Ammon's horn (tissue), 1 donor: ENCODE results near the gene ADISSP.

ENCODE experiments used
- DNase-seq: peaks from one replicate; pipeline ENCODE4 v3.0.0-alpha.2; 2016; ENCODE audit warnings: low spot score

Gene ADISSP

DNA sequence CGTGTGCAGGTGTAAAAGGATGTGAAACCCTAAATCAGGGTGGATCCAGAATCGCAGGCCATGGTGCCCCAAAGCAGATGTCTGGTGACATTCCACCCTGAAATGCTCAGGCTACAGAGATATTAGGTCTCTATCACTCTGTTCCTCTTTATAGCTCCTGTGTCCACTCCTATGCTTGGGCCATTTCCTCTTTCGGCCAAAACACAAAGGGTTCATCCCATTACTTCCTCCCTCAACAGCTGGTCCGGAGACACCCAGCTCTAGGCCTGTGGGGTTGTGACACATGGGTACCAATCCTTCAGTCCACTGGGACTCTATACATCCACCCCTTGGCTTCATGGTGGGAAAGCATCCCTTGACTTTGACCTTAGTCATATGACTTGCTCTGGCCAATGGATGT, 53.5 kb downstream of the ADISSP start:
- peak; percentile 65 for DNase-seq

DNA sequence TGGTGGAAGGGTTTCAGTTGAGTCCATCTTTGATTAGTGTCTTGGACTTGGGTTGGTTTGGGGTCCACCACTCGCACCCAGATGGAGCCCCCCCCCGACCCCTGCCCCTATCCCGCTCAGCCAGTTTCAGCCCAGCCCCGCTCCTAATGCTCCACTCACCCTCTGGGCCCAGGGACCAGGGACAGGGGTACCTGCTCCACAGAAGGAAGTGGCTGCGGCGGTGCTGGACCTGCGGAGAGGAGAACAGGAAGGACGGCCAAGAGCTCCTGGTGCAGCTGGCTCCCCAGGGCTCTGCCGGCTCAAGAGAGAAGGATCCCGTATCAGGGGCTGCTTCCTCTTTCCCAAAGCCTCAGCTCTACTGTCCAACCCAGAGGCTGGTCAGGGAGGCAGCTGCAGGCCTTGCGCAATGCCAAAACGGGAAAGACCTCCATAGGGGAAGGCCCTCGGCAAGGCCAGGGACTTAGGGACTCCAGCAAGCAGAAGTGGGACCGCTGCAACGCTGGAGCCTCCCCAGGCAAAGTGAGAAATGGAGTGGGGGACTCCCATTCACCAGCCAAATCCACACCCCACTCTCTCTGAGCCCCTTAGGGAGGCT, 55.2 kb downstream of the ADISSP start, which contains the start of gene SIGLEC1:
SIGLEC1 (minus strand) TSS at position 322 of the 595 bp plus-strand sequence. CDS start 5,472 bp downstream, outside the sequence.
- DNase-seq: peak; percentile 69

DNA sequence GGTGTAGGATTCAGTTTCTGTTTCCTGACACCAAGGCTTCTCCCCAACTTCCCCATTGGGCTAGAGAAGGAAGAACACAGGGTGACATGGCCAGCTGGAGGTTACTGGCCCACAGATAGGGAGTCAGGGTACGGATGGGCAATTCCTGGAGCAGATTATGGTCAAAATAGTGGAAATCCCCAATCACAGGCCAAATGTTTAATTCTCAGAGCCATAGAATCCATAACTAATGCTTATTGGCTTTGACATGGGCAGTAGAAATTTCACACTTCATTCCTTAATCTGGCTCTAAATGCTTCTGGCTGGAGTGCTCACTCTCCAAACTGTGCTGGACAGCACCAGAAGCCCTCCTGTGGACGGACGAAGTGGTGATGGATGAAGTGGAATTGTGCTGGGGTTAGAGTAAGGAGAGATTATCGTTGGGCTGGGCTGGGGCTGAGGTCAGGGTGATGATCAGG, 56.0 kb downstream of the ADISSP start:
- DNase-seq: no peak

DNA sequence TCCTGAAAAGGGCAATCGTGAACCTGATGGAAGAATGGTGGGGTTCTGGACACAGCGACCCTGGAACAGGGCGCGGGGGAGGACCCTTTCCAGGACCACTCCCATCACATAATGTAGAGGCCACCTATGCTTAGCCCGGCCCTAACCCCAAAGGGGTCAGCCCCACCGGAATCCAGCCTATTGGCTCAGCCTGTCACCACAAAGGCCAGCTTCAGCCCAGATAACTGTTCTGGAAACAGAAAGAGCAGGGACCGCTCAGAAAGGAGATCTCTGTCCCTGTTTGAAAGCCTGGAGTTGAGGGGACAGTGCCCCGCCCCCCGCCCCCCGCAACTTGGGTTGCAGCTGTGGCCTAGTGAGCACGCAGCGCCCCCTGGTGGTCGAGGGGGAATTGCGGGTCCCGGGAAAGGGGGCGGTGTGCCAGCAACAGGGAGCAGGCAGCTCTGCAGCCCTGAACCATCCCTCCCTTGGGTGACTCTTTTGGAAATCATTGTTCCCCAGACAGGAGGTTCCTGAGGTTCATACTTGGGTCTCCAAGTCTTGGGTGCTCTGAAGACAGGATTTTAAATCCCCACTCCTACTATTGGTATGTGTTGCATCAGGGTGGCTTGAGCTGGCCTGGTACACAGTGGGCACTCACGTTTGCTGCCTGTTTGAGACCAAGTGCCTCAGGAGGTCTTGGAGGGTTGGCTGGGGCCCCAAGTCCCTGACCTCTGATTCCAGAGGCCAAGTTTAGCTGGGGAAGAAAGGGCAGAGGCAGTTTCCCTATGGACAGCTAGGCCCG, 56.7 kb downstream of the ADISSP start:
- peak; percentile 65 for DNase-seq

DNA sequence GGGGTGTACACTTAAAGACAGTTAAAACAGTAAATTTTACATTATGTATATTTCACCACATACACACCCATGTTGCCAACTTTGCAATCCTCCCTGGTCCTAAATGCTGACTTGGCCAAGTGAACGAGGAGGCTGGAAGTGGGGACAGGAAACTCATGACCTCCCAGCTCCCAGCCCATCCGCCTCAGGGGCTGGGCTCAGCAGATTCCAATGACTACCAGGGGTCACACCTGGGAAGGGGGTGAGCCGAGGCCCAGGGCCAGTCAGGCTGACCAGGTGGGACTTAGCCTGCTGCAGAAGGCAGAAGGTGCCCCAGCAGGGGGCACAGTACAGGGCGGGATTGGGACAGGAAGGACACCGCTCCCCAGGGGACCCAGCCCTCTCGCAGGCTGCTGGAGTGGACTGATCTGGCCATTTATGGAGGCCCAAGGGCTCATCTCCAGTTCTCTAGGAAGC, 57.5 kb downstream of the ADISSP start:
- DNase-seq: no peak

DNA sequence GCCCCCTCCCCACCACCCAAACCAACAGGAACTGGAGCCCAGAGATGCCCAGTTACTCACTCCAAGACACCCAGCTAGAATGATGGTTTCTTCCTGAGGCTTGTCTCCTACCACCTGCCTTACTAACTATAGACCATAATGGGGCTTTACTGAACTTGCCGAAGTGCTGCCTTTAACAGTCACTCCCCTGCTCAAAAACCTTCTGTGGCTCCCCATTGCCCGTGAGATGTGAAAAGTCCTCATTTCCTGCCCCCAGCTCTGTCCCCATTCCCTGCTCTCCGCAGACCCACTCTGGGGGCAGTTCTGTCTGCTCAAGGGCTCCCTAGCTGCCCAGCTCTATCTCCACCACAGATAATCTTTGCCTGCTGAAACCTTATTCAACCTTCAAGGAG, 60.0 kb downstream of the ADISSP start:
- no peak for DNase-seq

DNA sequence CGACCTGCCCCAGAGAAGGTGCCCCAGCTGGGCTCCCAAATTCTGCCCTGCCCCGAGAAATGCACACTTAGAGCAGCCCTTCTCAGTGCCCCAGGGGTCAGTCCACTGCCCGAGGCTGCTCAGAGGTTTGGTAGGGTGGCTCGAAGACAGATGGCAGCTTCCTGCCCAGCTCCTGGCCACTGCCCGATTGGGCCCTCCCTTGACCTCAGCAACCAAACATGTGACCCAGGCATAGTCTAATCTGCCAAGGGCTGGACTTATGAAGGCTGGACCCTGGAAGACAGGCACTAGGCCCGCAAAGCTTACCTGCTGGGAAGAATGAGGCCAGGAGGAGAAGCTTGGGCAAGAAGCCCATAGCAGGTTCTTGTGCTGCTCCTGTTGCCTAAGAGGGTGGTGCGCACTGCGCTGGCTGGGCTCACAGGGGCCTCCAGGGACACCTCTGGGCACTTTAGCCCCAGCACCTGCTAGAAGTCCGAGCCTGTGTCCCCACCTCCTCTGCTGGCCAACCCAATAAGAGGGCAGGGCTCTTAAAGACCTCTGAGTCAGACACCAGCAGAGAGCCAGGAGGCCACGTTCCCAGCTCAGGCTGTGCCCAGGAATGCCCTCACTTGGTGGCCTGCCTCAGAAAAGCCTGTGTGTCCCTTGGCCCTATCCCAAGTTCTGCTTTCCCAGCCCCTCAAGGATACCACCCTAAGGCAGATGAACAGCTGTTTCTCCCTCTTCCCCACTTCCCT, 60.6 kb downstream of the ADISSP start:
- DNase-seq: no peak

DNA sequence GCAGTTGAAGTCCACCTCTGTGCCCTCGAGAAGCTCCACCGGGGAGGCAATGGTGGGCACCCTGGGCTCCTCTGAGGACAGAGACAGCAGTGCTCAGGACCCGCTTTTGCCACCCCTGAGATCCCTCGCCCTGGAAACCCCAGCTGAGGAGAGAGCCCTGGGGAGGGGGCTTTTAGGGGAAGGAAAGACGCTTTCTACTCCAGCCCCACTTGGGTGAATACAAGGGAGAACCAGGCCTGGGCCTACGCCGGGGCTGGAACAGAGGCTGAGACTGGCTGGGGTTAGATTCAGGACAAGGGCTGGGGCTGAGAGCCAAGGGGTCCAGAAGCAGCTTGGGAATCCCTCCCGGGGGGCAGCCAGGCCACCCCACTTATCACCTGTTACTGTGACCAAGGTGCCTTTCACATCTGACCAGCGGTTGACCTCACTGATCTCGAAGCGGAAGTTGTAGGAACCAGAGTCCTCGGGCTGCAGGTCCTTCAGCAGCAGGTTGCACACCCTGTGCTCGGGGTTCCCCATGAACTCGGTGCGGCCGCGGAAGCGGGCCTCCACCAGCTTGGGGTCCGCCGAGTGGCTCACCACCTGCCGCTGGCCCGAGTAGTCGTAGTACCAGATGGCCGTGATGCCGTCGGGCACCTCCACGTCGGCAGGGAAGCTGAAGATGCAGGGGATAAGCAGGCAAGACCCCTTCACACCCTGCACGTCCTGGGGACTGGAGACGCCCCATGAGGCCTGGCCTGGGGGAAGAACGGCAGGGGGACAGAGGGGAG, 61.4 kb downstream of the ADISSP start:
- DNase-seq: no peak

DNA sequence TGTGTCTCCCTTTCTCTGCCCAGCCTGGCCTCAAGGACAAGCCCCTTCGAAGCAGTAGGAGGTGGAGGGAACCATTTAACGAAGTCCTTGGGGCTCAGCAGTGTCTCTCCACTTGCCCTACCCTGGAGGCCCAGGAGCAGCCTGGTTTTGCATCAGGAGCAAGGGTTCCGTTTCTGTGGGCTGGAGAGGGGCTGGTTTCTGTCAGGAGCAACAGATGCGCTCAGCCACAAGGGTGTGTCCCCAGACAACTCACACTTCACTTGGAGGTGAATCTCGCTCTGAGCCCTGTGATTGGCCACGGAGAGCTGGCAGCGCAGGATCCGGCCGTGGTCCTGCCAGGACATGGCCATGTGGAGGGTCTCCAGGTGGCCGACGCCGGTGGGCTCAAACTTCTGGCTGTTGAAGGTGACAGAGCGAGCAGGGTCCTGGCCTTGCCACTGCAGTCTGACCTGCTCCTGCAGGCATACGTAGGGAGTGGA, 62.0 kb downstream of the ADISSP start:
- no peak for DNase-seq

DNA sequence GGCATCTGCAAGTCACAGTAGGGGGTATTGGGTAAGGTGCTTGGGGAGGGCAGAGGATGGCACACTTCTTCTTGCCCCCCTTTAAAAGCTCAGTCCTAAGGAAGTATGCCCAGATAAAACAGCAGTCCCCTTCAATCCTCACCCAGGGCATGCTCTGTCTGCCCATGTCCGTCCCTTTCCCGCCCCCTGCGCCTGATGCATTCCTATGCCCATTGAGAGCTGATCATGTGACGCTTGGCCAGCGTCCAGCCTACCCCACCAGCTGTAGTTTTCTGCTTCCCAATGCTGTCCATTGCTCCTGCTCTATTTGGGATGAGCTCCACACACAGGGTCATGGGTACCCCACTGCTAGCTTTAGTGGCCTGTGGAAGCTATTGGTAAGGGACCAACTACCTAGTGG, 63.5 kb downstream of the ADISSP start:
- DNase-seq: no peak
